Renal cortical epithelial cell (primary cell): ENCODE measurements around the gene CELA1. TPM values are rescaled to one million over a fixed set of nuclear protein-coding genes. Genes with fewer than 3 reads are reported as not detected.
A peak's percentile ranks its signal among the peaks of the same experiment; 100 is the strongest.

Experiments
- DNase-seq: peaks from one replicate; pipeline ENCODE4 v3.0.0-alpha.2; 2011; ENCODE audit warnings: low read depth
- total RNA-seq: library from RNA; depleted of rRNA; stranded (reverse); fragments of >200 nt; gene quantifications from 2 replicates; pipeline ENCODE4 v1.2.3, GENCODE V29; 2014

Gene CELA1
- total RNA-seq: not detected in 2 replicates

DNA sequence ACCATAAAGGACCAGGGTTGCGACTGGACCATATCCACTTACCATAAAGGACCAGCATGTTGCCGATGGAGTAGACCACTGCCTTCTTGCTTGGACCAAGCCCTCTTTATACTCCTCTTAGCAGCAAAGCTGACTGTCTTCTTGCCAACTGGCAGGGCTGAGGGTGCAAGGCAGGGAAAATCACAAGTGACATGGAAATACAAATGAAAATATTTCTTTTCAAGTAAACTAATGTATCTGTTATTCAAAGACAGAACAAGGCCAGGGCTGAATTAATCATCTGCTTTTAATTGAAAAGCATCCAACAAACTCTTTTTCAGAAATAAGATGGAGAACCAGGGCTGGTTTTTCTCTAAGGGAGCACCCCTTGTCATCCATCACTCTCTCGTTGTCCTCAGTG, at the start of gene CELA1:
CELA1 (minus strand) TSS at position 99 of the 400 bp plus-strand sequence; CDS start at position 58, 41 bp downstream.
- DNase-seq: no peak

DNA sequence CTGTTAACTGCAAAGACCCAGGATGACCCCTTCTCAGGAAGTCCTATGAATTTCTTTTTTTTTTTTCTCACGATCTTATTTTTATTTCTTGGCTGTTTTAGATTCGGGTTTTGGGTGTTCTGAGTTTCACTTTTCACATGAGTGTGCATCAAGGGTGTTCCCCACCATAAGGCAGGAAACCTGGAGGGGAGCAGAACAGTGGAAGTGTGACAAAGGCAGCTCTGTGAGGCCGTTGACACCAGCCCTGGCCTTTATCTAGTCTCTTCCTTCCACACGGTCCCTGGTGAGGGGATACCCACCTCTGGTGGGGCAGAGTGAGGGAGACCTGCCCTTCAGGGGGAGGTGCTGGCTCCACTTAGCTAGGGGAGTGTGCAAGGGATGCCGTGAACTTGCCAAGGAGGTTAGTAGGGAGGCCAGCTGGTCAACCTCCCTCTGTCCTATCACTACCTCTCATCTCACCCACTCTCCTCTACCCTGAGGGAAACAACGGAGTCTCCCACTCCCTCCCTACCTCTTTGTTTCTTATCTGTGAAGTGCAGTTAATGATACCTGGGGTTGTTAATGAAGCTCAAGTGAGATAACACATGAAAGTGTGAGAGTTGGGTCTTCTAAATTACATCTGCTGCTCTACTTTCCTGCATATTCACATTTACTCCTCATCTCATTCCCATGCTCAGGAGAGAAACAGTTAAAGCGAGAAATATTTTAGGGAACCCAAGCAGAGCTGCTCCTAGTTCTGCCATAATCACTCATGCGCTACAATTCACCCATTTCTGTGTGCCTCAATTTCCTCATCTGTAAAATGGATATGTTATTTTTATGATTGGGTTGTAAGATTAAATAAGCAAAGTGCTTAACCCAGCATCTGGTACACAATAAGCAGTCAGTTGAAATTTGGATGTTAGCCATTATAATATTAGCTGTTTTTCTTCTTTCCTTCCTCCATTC, 49.1 kb upstream of the CELA1 start:
- no peak for DNase-seq

DNA sequence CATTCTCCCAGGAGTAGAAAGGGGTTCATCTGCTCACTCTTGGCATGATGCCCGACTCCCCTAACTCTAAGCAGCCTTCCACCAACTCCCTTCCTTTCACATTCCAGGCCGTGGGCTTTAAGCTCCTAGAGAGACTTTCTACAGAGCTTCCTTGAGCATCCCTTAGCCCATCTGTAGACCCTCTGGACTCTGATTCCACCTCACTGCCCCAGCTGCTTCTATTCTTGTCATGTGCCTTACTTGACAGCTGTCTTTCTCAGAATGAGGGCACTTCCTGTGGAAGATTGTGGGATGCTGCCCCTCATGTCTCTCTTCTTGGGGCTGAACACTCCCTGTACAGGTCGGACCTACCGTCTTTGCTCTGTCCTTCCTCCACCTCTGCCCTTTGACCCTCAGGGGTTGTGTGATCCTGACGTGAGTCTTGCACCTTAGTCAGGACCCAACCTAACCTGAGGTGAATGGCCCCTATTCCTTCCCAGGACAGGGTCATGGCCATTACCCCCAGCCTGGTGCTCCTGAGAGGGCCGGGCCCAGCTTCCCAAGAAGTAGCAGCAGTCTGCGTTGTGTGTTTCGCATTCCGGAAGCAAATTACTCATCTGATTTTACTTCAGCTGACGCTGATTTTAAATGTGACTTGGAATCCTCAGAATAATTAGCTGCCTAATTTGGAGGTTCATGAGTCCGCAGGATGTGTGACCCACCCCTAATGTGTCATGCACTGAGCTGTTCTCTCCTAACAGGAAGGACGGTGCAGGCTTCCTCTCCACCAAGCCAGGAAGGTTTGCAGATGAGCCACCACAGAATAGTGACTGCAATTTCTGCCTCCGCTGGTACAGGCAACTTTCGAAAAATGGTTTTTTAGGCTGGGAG, 47.4 kb upstream of the CELA1 start:
- DNase-seq: peak; percentile 89

DNA sequence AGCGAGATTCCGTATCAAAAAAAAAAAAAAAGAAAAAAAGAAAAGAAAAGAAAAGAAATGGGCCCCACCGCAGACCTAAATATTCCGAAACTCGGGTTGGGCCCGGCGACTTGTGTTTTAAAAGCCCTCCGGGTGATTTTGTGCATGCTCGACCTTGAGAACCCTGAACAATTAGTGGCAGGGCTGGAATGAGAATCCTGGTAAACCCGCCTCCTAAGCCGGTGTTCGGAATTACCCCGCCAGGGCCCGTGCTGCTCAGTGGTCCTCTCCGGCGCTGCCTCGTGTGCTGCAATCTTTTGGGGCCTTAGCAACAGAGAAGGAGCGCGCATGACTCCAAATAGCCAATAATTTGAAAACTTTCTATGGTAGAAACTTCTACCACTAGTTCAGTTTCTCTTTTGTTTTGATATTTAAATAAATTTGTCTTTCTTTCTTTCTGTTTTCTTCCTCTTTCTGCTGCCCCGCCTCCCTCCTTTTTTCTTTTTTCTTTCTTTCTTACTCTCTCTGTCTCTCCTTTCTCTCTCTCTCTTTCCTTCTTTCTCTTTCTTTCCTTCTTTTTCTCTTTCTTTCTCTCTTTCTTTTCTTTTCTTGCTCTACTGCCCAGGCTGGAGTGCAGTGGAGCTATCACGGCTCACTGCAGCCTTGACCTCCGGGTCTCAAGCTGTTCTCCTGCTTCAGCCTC, 46.2 kb upstream of the CELA1 start:
- DNase-seq: peak; percentile 44

DNA sequence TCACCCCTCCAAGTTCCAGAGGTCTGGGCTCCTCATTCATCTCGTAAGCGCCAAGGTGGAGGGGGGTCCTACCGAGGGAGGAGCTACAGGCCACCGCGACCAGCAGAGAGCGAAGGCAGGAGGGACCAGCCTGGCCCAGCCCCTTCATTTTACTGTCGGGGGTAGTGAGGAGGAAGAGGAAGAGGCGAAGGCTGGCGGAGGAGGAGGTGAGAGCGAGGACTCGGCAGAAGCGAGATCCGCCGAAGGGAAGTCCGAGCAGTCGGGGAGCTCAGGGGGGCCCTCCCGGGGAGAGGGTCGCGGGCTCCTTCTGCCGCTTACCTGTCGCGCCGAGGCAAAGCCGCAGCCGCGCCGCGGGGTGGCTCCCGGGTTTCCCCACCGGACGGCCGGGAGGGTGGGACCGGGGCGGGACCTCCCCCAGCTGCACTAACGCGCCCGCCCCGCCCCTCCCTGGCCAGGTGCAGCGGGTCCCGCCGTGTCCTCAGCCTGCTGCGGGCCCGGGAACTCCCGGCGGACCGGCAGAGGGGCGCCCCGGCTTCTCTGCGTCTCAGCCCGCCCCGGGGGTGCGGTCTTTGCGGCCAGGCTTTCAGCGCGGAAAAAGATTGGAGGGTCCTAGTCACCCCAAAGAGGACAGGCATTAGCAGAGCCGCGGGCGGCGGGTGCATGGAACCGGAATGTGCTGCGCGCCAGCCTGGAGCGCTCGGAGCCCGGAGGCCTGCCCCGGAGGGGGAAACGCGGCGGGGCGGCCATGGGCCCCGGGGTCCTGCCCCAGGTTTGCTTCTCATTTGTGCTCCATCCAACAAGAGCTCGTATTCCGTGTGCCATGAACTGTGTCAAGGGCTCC, 45.0 kb upstream of the CELA1 start, which contains the start of gene GALNT6:
GALNT6 (minus strand) TSS at position 124 of the 841 bp plus-strand sequence. CDS start 11,625 bp downstream, outside the sequence.
- no peak for DNase-seq

DNA sequence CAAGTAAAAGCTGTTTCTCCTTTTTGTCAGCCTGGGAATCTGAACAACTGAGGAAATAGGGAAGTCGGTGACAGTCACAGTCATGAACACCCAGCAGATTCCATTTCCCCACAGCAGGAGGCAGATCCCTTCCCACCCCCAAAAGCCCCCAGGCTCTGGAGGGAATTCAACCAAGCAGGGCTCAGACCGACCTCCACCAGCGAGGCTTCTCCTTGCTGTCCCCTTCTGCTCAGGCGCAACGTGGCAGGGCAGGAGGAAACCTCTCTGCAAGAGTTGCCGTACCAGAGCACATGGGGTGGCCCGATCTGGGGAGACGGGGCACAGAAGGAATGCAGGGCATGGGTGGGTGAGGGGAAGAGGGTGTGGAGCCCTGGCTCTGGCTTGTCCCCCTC, 44.4 kb upstream of the CELA1 start:
- no peak for DNase-seq

DNA sequence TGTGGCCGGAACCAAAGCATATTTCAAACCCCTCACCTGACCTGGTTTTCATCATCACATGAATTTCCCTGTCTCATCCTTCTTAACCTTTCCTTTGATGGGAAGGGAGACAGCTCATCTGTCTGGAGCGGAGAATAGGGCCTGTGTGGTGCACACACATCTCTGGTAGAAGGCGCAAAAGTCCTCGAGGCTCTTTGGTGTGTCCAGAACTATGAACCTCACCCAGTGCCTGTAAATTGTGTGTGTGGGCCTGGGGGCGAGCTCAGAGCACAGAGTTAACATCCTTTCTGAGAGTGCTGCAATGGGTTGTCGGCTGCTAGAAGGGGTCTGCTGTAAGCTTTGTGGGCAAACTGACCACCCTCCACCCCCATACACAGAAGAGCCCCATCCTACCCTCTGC, 44.0 kb upstream of the CELA1 start:
- no peak for DNase-seq

DNA sequence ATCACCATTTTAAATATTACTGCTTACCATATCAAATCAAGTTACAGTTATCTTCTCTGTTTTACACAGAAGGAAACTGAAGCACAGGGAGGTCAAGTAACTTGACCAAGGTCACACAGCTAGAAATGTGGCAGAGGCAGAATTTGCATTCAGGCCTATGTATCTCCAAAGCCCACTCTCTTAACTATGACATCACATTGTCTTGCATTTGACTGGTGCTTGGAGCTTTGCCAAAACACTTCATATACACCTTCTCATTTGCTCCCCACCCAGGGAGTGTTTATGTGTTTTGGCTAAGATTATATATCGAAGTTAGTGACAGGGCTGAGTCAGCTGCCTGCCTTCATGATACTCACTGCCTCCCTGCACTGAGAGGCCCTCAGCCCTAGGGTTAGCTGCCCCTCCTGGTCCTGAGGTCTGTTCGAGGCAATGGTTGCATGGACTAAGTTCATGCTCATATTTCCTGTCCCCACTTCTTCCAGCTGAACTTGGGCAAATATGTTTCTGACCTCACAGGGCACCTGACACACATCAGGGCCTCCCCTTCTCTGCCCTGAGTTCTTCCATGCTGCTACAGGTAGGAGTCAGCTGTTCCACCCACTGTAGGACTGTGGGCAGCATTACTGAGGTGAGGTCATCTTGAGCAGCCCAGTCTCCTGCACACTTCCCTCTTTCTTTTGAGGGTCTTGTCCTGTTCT, 43.0 kb upstream of the CELA1 start:
- no peak for DNase-seq

DNA sequence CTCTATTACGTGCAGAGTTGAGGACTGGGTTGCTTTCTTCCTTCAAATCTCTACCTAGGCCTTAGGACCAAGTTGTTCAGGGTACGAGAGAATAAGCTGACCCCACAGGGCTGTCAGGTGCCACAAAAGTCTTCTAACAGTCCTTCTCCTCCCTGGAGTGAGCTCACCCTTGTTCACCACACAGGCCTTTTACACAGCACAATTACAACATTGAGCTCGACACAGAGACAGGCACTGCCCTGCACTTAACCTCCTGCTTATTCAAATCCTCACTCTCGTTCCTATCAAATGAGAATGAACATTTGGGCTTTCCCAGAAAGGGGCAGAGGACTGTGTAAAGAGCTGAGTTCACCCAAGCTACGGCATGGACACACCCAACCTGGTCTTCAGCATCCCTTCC, 42.4 kb upstream of the CELA1 start:
- DNase-seq: no peak

DNA sequence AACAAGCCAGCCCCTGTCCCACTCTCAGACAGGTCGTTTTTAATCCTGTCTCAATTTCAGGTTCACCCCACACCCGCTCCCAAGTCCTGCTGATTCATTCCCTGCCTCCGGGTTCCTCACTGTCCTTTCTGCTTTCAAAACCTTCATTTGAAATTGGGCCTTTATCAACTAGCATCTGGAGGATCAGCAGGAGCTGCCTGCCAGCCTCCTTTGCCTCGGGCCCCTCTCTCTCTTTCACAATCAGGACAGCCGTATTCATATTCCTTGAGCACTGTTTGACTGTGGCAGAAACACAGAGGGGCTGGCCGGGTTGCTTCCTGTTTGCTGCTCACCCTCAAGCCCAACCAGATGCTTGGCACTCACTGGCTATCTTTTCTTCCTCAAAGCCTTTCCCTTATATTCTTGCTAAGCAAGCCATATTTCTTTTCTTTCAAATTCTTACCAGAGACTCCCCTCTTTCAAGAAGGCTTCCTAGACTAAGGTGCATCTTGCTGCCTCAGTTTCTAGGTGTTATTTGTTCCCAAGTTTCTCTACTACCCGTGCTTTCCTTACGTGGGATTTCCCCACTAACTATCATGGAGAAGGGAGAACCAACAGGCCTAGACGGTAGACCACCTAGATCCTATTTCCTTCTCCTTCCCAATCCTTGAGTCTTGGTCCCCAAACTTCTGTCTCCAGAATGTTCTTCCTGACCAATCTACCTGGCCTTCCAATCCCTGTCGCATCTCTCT, 41.8 kb upstream of the CELA1 start:
- DNase-seq: no peak

DNA sequence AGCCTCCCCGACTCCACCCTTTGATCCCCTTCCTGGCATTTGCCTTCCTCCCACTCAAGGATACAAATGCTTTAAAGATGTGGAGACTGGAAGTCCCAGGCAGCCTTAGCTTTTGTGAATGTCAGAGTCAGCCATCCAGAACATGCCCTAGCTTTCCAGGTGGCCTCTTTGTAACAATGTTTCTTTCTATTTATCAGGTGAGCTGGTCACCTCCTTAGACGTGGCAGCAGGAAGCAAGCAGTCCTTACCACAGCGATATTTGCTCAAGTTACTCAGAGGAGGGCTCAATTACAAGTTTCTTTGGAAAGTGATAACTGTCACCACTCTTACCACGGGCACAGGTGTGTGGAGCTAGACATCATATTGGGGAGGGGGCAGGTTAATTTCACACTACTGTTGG, 39.9 kb upstream of the CELA1 start:
- DNase-seq: peak; percentile 42

DNA sequence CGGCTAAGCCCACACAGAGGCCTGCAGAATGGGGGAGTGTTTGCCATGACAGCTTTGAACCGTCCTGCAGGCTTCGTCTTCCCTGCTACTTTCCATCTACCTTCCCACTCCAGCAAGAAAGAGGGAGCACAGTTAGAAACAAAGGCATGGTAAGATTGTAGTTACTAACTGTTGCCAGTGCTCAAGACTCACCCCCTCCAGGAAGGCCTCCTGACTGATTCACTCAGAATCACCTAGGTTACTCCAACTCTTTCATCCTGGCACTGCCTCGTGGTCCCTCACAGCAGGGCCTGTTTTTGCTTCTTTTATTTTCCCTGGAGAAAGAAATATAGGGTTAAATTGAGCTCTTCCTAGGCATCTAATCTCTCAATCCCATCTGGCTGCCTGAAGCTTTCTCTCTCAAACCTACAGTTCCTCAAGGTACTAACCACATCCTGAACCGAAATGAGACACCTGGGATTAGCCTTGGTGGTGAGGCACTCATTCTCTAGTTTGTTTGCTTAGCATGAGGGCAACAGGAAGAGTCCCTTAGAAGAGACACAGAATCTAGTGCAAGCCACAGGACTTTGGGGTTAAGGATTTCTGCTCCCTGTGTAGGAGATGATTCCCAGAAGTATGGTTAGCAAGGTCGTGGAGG, 36.9 kb upstream of the CELA1 start:
- peak; percentile 42 for DNase-seq

DNA sequence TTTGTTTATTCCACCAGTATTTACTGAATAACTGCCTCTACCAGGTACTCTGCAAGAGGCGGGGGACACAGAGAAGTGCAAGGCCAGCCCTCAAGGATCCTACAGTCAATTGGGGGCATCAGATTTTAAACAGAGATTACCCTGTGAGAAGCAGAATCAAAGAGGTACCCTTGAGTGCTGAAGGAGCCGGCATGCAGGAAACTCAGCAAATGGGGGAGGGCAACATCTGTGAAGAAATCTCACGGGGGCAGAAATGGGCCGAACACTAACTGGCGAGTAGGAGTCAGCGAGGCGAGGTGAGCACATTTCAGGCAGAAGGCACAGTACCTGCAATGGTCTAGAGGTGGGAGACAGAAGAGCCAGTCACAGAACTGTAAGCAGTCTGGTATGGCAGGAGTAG, 35.7 kb upstream of the CELA1 start:
- no peak for DNase-seq

DNA sequence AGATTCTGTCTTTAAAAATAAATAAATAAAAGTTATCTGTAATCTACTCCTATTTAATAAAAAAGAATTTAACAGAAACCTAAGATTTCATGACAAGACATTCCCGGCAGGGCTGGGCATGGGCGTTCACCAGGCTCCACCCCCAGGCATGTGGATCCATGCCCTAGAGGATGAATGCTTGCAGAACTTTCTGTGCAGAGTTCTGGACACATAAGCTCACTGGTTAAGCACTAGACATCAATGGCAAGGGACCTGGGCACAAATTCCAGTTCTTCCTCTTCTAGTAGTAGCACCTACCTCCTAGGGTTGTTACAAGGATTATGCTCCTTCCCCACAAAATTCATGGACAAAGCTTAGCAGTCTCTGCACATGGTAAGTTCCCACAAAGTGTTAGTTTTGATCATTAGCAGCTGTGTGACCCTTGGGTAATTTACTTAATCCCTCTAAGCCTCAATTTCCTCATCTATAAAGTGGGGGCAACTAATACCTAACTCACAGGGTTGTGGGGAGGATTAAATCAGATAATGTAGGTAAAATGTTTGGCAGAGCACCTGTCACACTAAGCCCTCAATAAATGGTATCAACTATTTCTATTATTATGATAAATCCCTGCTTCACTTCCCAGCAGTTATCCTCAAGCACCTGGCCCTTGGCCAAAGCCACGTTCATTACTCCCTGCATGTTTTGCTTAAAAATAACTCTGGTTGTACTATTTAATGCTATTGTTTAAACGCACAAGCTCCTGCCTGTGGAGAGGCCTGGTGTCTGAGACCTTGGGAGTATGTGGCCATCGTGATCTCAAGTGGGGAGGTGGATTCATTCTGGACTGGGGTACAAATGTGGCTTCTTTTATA, 35.0 kb upstream of the CELA1 start:
- peak; percentile 66 for DNase-seq

DNA sequence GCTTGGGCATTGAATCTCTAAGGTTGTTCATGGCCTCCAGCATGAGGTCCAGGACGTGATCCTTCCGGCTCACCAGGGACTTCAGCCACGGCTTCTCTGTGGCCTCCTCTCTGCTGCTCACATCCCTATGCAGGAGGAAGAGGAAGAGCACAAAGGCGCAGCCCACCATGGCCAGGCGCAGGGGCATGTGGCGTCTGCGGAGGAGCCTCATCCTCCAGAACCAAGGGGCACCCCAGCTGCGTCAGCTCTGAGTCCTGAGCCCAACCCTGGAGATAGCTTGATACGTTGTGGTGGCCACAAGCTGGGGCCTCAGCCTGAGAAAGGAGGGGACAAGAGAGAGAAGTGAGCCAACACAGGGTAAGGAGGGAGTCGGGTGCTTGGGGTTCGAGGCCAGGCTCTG, 33.1 kb upstream of the CELA1 start:
- DNase-seq: no peak

DNA sequence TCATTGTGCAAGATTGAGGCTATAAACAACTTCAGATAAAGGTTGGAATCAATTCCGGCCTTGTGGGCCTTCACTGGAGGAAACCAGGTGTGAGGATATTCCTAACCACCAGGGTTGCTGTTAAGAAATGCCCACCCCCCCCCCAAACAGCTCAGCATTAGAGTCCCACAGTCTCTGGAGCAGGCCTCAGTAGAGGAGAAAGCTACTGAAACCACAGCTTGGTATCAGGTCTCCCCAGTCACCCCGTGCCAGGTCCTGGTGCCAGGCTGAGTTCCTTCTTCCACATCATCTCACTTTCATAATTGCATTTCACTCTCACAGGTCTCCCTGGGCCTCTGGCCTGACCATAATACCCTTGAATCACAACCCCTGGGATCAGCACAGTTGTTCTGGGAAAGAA, 32.3 kb upstream of the CELA1 start:
- DNase-seq: no peak

DNA sequence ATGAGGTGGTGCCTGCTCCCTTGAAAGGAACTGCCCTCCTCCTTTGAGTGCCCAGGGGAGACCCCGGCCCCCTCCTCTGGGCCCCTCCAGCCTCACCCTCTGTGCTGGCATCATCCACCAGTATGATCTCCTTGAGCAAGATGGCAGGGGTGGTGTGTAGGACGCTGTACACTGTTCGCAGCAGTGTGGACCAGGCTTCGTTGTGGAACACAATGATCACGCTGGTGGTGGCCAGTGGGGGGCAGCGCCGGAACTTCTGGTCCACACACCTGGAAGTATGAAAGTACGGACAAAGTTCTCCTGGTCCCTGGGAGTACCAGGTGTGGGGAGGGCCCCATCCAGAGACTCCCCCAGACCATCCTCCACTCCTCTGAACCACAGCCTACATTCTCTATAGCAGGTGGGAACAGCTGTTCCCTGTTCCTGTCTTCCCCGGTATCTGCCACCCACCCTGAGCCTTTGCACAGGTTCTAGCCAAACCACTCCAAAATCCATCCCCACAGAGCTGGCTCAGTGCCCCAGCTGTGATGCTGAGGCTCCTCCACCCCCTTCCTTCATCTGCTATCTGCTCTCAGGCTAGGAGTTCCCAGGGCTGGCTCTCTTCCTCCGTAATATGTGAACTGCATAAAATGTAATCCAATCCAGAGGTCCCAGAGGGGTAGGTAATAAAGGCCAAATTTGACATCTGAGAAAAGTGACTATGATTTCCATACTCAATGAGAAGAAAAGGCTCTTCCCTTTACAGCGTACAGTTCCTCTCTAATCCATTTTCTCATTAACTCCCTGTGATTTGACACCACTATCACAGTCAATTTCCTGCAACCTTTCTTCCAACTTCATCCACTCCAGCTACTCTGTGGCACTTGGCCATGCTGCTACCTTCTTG, 30.9 kb upstream of the CELA1 start:
- DNase-seq: no peak
